Lower lobe of right lung (tissue), 2 donors: Measurements from ENCODE around the gene INPP5D. TPM values are rescaled to one million over a fixed set of nuclear protein-coding genes. Genes with fewer than 3 reads are reported as not detected.

Experiments used
- ATAC-seq, 2 donors: fragments of 200-7000 bp; cut with Tn5 transposase; one replicate each; pipeline ENCODE4 v1.9.1; 2020 to 2022; ENCODE audit warnings: mild to moderate bottlenecking in 2 of 2, moderate library complexity in 2 of 2
- DNase-seq: peaks from one replicate; pipeline ENCODE4 v3.0.0-alpha.2; 2020
- H3K27ac ChIP-seq: fragments of 200-600 bp; one replicate; pipeline ENCODE4 v1.8.0; 2022
- H3K27me3 ChIP-seq: fragments of 200-600 bp; one replicate; pipeline ENCODE4 v1.8.0; 2022; ENCODE audit warnings: low read depth
- H3K36me3 ChIP-seq: fragments of 200-600 bp; one replicate; pipeline ENCODE4 v1.8.0; 2022; ENCODE audit warnings: mild to moderate bottlenecking
- H3K4me1 ChIP-seq: fragments of 200-600 bp; one replicate; pipeline ENCODE4 v1.8.0; 2022
- H3K4me3 ChIP-seq: fragments of 200-600 bp; one replicate; pipeline ENCODE4 v1.8.0; 2022; ENCODE audit warnings: mild to moderate bottlenecking
- H3K9me3 ChIP-seq: fragments of 200-600 bp; one replicate; pipeline ENCODE4 v1.8.0; 2022
- CTCF ChIP-seq: fragments of 200-600 bp; IDR thresholded peaks from one replicate; pipeline ENCODE4 v1.8.0; 2022; ENCODE audit warnings: antibody characterized with exemption, mild to moderate bottlenecking
- intact Hi-C: fragments of 100-400 bp; cut with DNase I; formaldehyde crosslinking; loops from one replicate; pipeline ENCODE4 v1.11.0; 2022
- total RNA-seq: library from RNA; stranded (reverse); fragmentation: NEBNext Ultra II Directional; extraction: Animal tissue kit (Norgen Biotek cat#: 25700); gene quantifications from one replicate; pipeline ENCODE4 v1.2.1, GENCODE V29; 2021
- donor health status: DM: no; HTN: yes; CAD: no; lungs with severe emphysema.

Gene INPP5D
- total RNA-seq, 1 donor from 2014 or later = 32.0 TPM

- H3K4me3 ChIP-seq = no peak overlapping the region
- no peaks in the 10 kb centered on the region for H3K9me3 ChIP-seq
- TF ChIP-seq CTCF = no peak
- intact Hi-C loops = no loop called here
- H3K4me1 ChIP-seq = no peaks in the 10 kb centered on the region
- no peak for ATAC-seq
- H3K27me3 ChIP-seq = no peaks in the 10 kb centered on the region
- H3K36me3 ChIP-seq = peaks cover 55% of the 10 kb centered on the region
- no peak for DNase-seq
- no peak overlapping the region for H3K27ac ChIP-seq
Observed at GRCh38 chr2:233143700-233144331, 83.7 kb downstream of the INPP5D start.

GRCh38 chr2:233145726-233146125 lies 85.6 kb downstream of the INPP5D start:
- H3K27me3 ChIP-seq = no peaks in the 10 kb centered on the region
- no peaks in the 10 kb centered on the region for H3K4me1 ChIP-seq
- ATAC-seq = no peak
- no peak for TF ChIP-seq CTCF
- H3K4me3 ChIP-seq = no peak overlapping the region
- H3K9me3 ChIP-seq = no peaks in the 10 kb centered on the region
- intact Hi-C loops = no loop called here
- DNase-seq = no peak
- peaks cover 60% of the 10 kb centered on the region for H3K36me3 ChIP-seq
- no peak overlapping the region for H3K27ac ChIP-seq

- DNase-seq (no peak), ATAC-seq (no peak)
- H3K36me3 ChIP-seq = peaks cover 59% of the 10 kb centered on the region
- no peak overlapping the region for H3K4me3 ChIP-seq
- no peak for TF ChIP-seq CTCF
- H3K9me3 ChIP-seq = no peaks in the 10 kb centered on the region
- no peak overlapping the region for H3K27ac ChIP-seq
- intact Hi-C loops = no loop called here
- H3K4me1 ChIP-seq = no peaks in the 10 kb centered on the region
- H3K27me3 ChIP-seq = no peaks in the 10 kb centered on the region
Observed at GRCh38 chr2:233146194-233146593, 86.1 kb downstream of the INPP5D start.

GRCh38 chr2:233147136-233147828 lies 87.1 kb downstream of the INPP5D start:
- no peak overlapping the region for H3K27ac ChIP-seq
- H3K36me3 ChIP-seq = peaks cover 68% of the 10 kb centered on the region
- no peaks in the 10 kb centered on the region for H3K4me1 ChIP-seq
- no peaks in the 10 kb centered on the region for H3K27me3 ChIP-seq
- no peaks in the 10 kb centered on the region for H3K9me3 ChIP-seq
- DNase-seq (no peak), ATAC-seq (no peak)
- intact Hi-C loops = no loop called here
- H3K4me3 ChIP-seq = no peak overlapping the region
- TF ChIP-seq CTCF = no peak

GRCh38 chr2:233147829-233148167 lies 87.7 kb downstream of the INPP5D start:
- no peak overlapping the region for H3K27ac ChIP-seq
- H3K4me3 ChIP-seq = no peak overlapping the region
- H3K27me3 ChIP-seq = no peaks in the 10 kb centered on the region
- intact Hi-C loops = no loop called here
- no peak for TF ChIP-seq CTCF
- no peak for ATAC-seq
- no peak for DNase-seq
- H3K4me1 ChIP-seq = no peaks in the 10 kb centered on the region
- H3K36me3 ChIP-seq = peaks cover 68% of the 10 kb centered on the region
- H3K9me3 ChIP-seq = no peaks in the 10 kb centered on the region
